ENCODE measurements around the gene OCA2. TPM values are rescaled to one million over a fixed set of nuclear protein-coding genes. Genes with fewer than 3 reads are reported as not detected.

The OCA2 gene
- total and polyA plus RNA-seq, 2 of the 4 experiments (the other 2 are of a cell fraction), result under 0.01 to 0.03 TPM

- H3K27ac ChIP-seq (ENCODE audit: insufficient read depth, low read length), result no peak overlapping the region
- H2BK15ac ChIP-seq (ENCODE audit: low read depth, low read length), result no peak overlapping the region
- no peak overlapping the region for H3K4me2 ChIP-seq (ENCODE audit: low read depth, low read length)
- H3K79me1 ChIP-seq (ENCODE audit: low read depth in 1 of 2, low read length in 2 of 2), result no peaks in the 10 kb centered on the region
- no peak overlapping the region for H2AK5ac ChIP-seq (ENCODE audit: low read depth, low read length)
- no peak overlapping the region for H3K4ac ChIP-seq (ENCODE audit: low read depth, low read length)
- no peak overlapping the region for H3K4me3 ChIP-seq (ENCODE audit: insufficient read depth, low read depth, low read length)
- TF ChIP-seq RCOR1 (IDR thresholded peaks at IDR 0.05; ENCODE audit: insufficient replicate concordance, low read length), result no peak
- no peak for TF ChIP-seq ELK1 (IDR thresholded peaks at IDR 0.05; ENCODE audit: borderline replicate concordance, low read depth, low read length)
- no peak for TF ChIP-seq CTCF (conservative IDR thresholded peaks at IDR 0.05; ENCODE audit: low read depth, low read length)
- TF ChIP-seq NFE2L2 (IDR thresholded peaks at IDR 0.05; ENCODE audit: low read depth, low read length), result no peak
- no peak for TF ChIP-seq MAZ (IDR thresholded peaks at IDR 0.05; ENCODE audit: borderline replicate concordance, low read depth, low read length)
- no peak for TF ChIP-seq RAD21 (IDR thresholded peaks at IDR 0.05; ENCODE audit: low read length)
- no peak for TF ChIP-seq RFX5 (IDR thresholded peaks at IDR 0.05; ENCODE audit: low read depth, low read length)
- TF ChIP-seq CHD1 (IDR thresholded peaks at IDR 0.05; ENCODE audit: low read depth, low read length), result no peak
- TF ChIP-seq BHLHE40 (IDR thresholded peaks at IDR 0.05; ENCODE audit: low read depth, low read length), result no peak
- TF ChIP-seq MAFK (IDR thresholded peaks at IDR 0.05; ENCODE audit: low read depth, low read length), result no peak
- TF ChIP-seq MXI1 (IDR thresholded peaks at IDR 0.05; ENCODE audit: borderline replicate concordance, low read depth, low read length), result no peak
- TF ChIP-seq, protein P1, sequence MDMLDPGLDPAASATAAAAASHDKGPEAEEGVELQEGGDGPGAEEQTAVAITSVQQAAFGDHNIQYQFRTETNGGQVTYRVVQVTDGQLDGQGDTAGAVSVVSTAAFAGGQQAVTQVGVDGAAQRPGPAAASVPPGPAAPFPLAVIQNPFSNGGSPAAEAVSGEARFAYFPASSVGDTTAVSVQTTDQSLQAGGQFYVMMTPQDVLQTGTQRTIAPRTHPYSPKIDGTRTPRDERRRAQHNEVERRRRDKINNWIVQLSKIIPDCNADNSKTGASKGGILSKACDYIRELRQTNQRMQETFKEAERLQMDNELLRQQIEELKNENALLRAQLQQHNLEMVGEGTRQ (IDR thresholded peaks at IDR 0.05; ENCODE audit: low read depth, low read length), result no peak
- TF ChIP-seq CEBPB (IDR thresholded peaks at IDR 0.05; ENCODE audit: low read depth, low read length), result no peak
- no peak for TF ChIP-seq FOS (IDR thresholded peaks at IDR 0.05; ENCODE audit: low read depth, low read length)
- TF ChIP-seq SMC3 (IDR thresholded peaks at IDR 0.05; ENCODE audit: low read depth, low read length), result no peak
- no peak for TF ChIP-seq POLR2A (IDR thresholded peaks at IDR 0.05; ENCODE audit: low read depth, low read length)
- H2BK5ac ChIP-seq (ENCODE audit: low read depth, low read length, poor library complexity, severe bottlenecking), result no peak overlapping the region
- ChIA-PET POLR2A (ENCODE audit: unreplicated experiment) (no interaction called here), CTCF (interaction anchor here (0.6 kb wide), 1 partner anchor 1756 kb away, joined by 5 read pairs; no protein-coding TSS in a partner anchor)
- H3K9me3 ChIP-seq (ENCODE audit: control insufficient read depth, insufficient read depth, low read length), result peaks cover 48% of the 10 kb centered on the region
- no peaks in the 10 kb centered on the region for H3K27me3 ChIP-seq (ENCODE audit: control insufficient read depth, insufficient read depth, low read length)
- DNase-seq (no peak), ATAC-seq (ENCODE audit: low read depth) (no peak)
- intact Hi-C loops (cut with micrococcal nuclease) (no loop called here), dilution Hi-C loops (cut with HindIII; ENCODE audit: low sequenced_read_pairs, unreplicated experiment) (no loop called here), in situ Hi-C loops (cut with MboI; ENCODE audit: low sequenced_read_pairs) (no loop called here)
- H3K9me1 ChIP-seq (ENCODE audit: insufficient read depth, low read length), result no peaks in the 10 kb centered on the region
- no TSS peak for BruUV-seq (replicated peaks)
- no peak overlapping the region for H4K8ac ChIP-seq (ENCODE audit: low read depth in 2 of 2, low read length in 2 of 2)
- H2BK120ac ChIP-seq (ENCODE audit: low read depth, low read length), result no peak overlapping the region
- WGBS, 2 experiments (ENCODE audit: extremely low coverage in 2 of 2, insufficient read length in 1 of 2), result 80% methylated on average over 1 of the region's 5 CpGs; no CpG with 5 or more reads in 1 of the 2 experiments
- no peak overlapping the region for H4K91ac ChIP-seq (ENCODE audit: insufficient read depth, low read depth, low read length)
- no peak overlapping the region for H3K56ac ChIP-seq (ENCODE audit: extremely low read depth, insufficient read depth, low read length)
- H3K36me3 ChIP-seq (ENCODE audit: control insufficient read depth, insufficient read depth, low read length), result no peaks in the 10 kb centered on the region
- H3K23ac ChIP-seq (ENCODE audit: low read depth, low read length), result no peak overlapping the region
- no peak overlapping the region for H2AK9ac ChIP-seq (replicated peaks; ENCODE audit: low read depth, low read length, poor library complexity)
- H3K4me1 ChIP-seq (ENCODE audit: control insufficient read depth, insufficient read depth, low read length), result no peaks in the 10 kb centered on the region
- H4K5ac ChIP-seq (ENCODE audit: low read depth, low read length), result no peak overlapping the region
- H3K18ac ChIP-seq (ENCODE audit: low read depth, low read length), result no peak overlapping the region
- no peak overlapping the region for H3K14ac ChIP-seq (replicated peaks; ENCODE audit: low read depth, low read length)
- H3K9ac ChIP-seq (ENCODE audit: low read depth, low read length), result no peak overlapping the region
- H4K20me1 ChIP-seq (ENCODE audit: insufficient read depth, low read length), result no peaks in the 10 kb centered on the region
- H2BK20ac ChIP-seq (ENCODE audit: low read depth, low read length), result no peak overlapping the region
- no peak overlapping the region for H2AFZ ChIP-seq (replicated peaks; ENCODE audit: low read length, poor library complexity)
Observed at GRCh38 chr15:27850050-27850449, 249.1 kb downstream of the OCA2 start.

All from IMR-90 (cell line).